Body of pancreas (tissue), 4 donors: ENCODE data around the gene PRR18.

Source experiments
- POLR2A ChIP-seq, 3 donors: fragments of 450-650 bp; IDR thresholded peaks; one replicate each; pipeline ENCODE4 v1.6.1; 2016; ENCODE audit warnings: antibody characterized with exemption in 3 of 3, mild to moderate bottlenecking in 2 of 3
- TF ChIP-seq, protein P1 (sequence below), 7 experiments: fragments of 450-650 bp in 4 of 7; fragments of 200-600 bp in 3 of 7; sonication (generic) in 3 of 7; IDR thresholded peaks; one replicate each; pipeline ENCODE4 v1.5.1; 2016 to 2019; ENCODE audit warnings: antibody characterized with exemption in 7 of 7

DNA sequence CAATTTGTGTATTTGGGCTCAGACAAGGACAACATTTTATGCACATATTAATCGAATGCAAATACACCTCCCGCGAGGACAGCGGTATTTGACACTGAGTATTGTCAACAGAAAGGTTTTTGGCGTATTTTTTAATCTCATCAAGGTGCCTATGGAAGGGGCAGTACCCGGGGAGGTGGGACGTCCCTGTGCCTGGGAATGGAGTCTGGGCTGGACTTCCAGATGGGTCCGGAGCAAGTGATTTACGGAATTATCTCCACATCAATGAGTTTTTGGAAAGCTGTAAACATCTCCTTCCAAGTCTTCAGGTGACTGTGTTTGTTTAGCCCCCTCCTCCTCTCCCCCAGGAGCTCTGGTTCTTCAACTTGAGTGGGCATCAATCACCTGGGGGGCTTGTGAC lies 39.8 kb downstream of the PRR18 start:
- TF ChIP-seq, protein P1, sequence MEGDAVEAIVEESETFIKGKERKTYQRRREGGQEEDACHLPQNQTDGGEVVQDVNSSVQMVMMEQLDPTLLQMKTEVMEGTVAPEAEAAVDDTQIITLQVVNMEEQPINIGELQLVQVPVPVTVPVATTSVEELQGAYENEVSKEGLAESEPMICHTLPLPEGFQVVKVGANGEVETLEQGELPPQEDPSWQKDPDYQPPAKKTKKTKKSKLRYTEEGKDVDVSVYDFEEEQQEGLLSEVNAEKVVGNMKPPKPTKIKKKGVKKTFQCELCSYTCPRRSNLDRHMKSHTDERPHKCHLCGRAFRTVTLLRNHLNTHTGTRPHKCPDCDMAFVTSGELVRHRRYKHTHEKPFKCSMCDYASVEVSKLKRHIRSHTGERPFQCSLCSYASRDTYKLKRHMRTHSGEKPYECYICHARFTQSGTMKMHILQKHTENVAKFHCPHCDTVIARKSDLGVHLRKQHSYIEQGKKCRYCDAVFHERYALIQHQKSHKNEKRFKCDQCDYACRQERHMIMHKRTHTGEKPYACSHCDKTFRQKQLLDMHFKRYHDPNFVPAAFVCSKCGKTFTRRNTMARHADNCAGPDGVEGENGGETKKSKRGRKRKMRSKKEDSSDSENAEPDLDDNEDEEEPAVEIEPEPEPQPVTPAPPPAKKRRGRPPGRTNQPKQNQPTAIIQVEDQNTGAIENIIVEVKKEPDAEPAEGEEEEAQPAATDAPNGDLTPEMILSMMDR (IDR thresholded peaks at IDR 0.05): no peak
- no peak for TF ChIP-seq POLR2A (IDR thresholded peaks at IDR 0.05)
